ENCODE data around the gene STXBP6. TPM values are rescaled to one million over a fixed set of nuclear protein-coding genes. Genes with fewer than 3 reads are reported as not detected.
"Not testable (repeated sequence)": the region's sequence is repeated elsewhere in the genome, so short reads cannot be mapped to it uniquely, and the experiment has no call there.

STXBP6 gene
- polyA plus RNA-seq, 1 donor from 2014 or later: not detected

GRCh38 chr14:24839617-24840203 lies 210.2 kb downstream of the STXBP6 start:
- Mint-ChIP-seq H3K9me3 (no peaks in the 10 kb centered on the region), H3K4me3 (no peak overlapping the region), H3K4me1 (peaks cover 0 to 1% (median 0%) of the 10 kb centered on the region in 3 donors), H3K36me3 (no peaks in the 10 kb centered on the region), H3K27ac (no peak overlapping the region), H3K27me3 (peaks cover 4% of the 10 kb centered on the region)

- no peaks in the 10 kb centered on the region for H3K36me3 Mint-ChIP-seq
- peaks cover 0 to 1% (median 0%) of the 10 kb centered on the region in 3 donors for H3K4me1 Mint-ChIP-seq
- peaks cover 0 to 2% (median 0%) of the 10 kb centered on the region in 3 donors for H3K9me3 Mint-ChIP-seq
- H3K27ac Mint-ChIP-seq: no peak overlapping the region
- H3K4me3 Mint-ChIP-seq: no peak overlapping the region
- H3K27me3 Mint-ChIP-seq: peaks cover 3% of the 10 kb centered on the region
Observed at GRCh38 chr14:24838945-24839616, 210.9 kb downstream of the STXBP6 start.

DNA sequence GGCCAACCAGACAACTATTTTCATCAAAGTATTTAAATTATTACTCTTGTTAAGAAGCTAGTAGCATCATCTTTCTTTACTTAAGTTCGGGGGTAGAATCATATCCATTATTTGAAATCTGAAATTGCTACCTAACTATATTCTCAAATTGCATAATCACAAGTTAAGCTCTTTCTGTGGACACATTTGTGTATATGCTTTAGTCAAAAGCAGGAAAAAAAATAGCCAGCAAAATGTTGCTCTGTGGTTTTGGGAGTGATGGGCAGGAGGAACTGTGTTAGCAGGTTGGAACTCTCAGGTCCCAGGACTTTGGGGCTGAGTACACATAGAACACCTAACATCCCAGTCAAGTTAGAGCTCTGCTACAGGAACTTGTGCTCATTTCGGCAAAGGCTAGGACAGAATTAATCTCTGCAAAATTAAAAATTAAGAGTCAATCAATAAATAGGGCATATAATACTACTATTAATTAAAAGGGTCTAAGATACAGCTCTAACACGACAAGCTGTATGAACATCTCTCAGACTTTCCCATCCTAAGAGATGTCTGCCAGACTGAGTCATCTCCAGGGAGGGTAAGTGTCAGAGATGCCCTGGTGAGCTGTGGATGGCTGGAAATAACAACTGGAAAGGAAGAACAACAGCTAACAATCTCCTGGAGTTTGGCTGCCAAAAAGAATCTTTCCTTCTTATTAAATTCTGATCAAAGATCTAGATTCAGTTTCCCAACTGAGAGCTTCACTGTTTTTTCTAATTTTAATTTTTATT lies 212.5 kb downstream of the STXBP6 start:
- Mint-ChIP-seq H3K9me3 (peaks cover 0 to 2% (median 0%) of the 10 kb centered on the region in 3 donors), H3K4me3 (no peak overlapping the region), H3K4me1 (no peaks in the 10 kb centered on the region), H3K27ac (no peak overlapping the region), H3K36me3 (no peaks in the 10 kb centered on the region), H3K27me3 (peaks cover 7% of the 10 kb centered on the region)

DNA sequence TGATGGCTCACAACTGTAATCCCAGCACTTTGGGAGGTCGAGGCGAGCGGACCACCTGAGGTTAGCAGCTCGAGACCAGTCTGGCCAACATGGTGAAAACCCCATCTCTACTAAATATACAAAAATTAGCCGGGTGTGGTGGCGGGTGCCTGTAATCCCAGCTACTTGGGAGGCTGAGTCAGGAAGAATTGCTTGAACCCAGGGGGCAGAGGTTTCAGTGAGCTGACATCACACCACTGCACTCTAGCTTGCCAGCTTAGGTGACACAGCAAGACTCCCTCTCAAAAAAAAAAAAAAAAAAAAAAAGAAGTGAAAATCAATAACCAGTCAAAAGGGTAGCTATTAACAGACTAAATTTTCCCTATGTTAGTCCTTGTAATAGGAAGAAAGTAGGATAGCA lies 213.6 kb downstream of the STXBP6 start:
- not testable (repeated sequence) for H3K27ac Mint-ChIP-seq, H3K4me1 Mint-ChIP-seq, H3K27me3 Mint-ChIP-seq, H3K9me3 Mint-ChIP-seq, H3K36me3 Mint-ChIP-seq, H3K4me3 Mint-ChIP-seq

GRCh38 chr14:24834956-24835355 lies 215.0 kb downstream of the STXBP6 start:
- H3K4me1 Mint-ChIP-seq: no peaks in the 10 kb centered on the region
- H3K36me3 Mint-ChIP-seq: no peaks in the 10 kb centered on the region
- H3K4me3 Mint-ChIP-seq: no peak overlapping the region
- H3K9me3 Mint-ChIP-seq: peaks cover 0 to 2% (median 0%) of the 10 kb centered on the region in 3 donors
- peaks cover 7% of the 10 kb centered on the region for H3K27me3 Mint-ChIP-seq
- H3K27ac Mint-ChIP-seq: no peak overlapping the region

DNA sequence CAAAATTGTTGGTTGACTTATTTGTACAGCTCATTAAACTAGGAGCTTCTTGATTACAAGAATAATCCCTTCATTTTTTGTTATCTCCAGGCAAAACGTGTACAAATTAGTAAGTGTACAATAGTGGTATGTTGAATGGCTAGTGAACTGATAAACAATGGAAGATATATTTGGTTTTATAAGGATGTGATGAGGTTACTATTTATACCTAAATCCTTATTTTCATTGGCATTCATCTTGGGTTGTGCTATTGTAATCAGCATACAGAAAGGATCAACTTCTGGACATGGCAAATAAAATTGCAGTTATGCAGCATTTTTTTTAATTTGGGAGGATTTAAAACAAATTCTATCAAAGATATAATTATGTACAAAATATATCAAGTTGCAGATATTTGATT lies 216.6 kb downstream of the STXBP6 start:
- Mint-ChIP-seq H3K27ac (no peak overlapping the region), H3K4me1 (no peaks in the 10 kb centered on the region), H3K27me3 (peaks cover 7% of the 10 kb centered on the region), H3K9me3 (peaks cover 0 to 2% (median 0%) of the 10 kb centered on the region in 3 donors), H3K4me3 (no peak overlapping the region), H3K36me3 (no peaks in the 10 kb centered on the region)

- Mint-ChIP-seq H3K9me3 (peaks cover 0 to 2% (median 0%) of the 10 kb centered on the region in 3 donors), H3K36me3 (no peaks in the 10 kb centered on the region), H3K4me3 (no peak overlapping the region), H3K4me1 (no peaks in the 10 kb centered on the region), H3K27ac (no peak overlapping the region), H3K27me3 (peaks cover 7% of the 10 kb centered on the region)
Observed at GRCh38 chr14:24831677-24832076, 218.3 kb downstream of the STXBP6 start.

DNA sequence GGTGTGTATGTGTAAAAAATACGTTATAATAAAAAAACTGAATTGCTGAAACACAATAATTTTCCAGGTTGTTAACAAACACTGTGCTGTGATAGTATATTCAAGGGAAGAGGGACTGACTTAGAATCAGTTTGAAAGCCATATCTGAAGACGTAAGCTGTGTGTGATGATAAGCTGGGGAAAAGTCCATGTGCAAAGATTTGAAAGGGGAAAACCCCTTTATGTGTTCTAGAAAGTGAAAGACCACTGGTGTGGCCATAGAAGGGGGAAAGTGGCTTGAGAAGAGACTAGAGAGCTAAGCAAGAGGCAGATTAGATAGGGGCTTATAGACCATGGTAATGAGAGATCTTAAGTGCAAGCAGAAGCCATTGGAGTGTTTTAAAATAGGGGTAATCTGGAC lies 220.1 kb downstream of the STXBP6 start:
- H3K4me1 Mint-ChIP-seq: no peaks in the 10 kb centered on the region
- peaks cover 0 to 2% (median 0%) of the 10 kb centered on the region in 3 donors for H3K9me3 Mint-ChIP-seq
- no peaks in the 10 kb centered on the region for H3K36me3 Mint-ChIP-seq
- H3K4me3 Mint-ChIP-seq: no peak overlapping the region
- no peak overlapping the region for H3K27ac Mint-ChIP-seq
- H3K27me3 Mint-ChIP-seq: peaks cover 4% of the 10 kb centered on the region

GRCh38 chr14:24828486-24828885 lies 221.5 kb downstream of the STXBP6 start:
- H3K36me3 Mint-ChIP-seq: no peaks in the 10 kb centered on the region
- H3K27ac Mint-ChIP-seq: no peak overlapping the region
- H3K4me1 Mint-ChIP-seq: no peaks in the 10 kb centered on the region
- no peaks in the 10 kb centered on the region for H3K9me3 Mint-ChIP-seq
- peaks cover 4% of the 10 kb centered on the region for H3K27me3 Mint-ChIP-seq
- H3K4me3 Mint-ChIP-seq: no peak overlapping the region

GRCh38 chr14:24826390-24826789 lies 223.6 kb downstream of the STXBP6 start:
- peaks cover 3% of the 10 kb centered on the region for H3K27me3 Mint-ChIP-seq
- no peaks in the 10 kb centered on the region for H3K9me3 Mint-ChIP-seq
- no peak overlapping the region for H3K27ac Mint-ChIP-seq
- H3K4me1 Mint-ChIP-seq: no peaks in the 10 kb centered on the region
- H3K36me3 Mint-ChIP-seq: no peaks in the 10 kb centered on the region
- H3K4me3 Mint-ChIP-seq: no peak overlapping the region

- no peak overlapping the region for H3K4me3 Mint-ChIP-seq
- H3K4me1 Mint-ChIP-seq: no peaks in the 10 kb centered on the region
- H3K27ac Mint-ChIP-seq: no peak overlapping the region
- peaks cover 2% of the 10 kb centered on the region for H3K36me3 Mint-ChIP-seq
- peaks cover 6% of the 10 kb centered on the region for H3K27me3 Mint-ChIP-seq
- no peaks in the 10 kb centered on the region for H3K9me3 Mint-ChIP-seq
Observed at GRCh38 chr14:24820616-24821015, 229.3 kb downstream of the STXBP6 start.

GRCh38 chr14:24818823-24819341 lies 231.1 kb downstream of the STXBP6 start:
- Mint-ChIP-seq H3K9me3 (no peaks in the 10 kb centered on the region), H3K27ac (no peak overlapping the region), H3K27me3 (peaks cover 6% of the 10 kb centered on the region), H3K4me1 (no peaks in the 10 kb centered on the region), H3K36me3 (peaks cover 2% of the 10 kb centered on the region), H3K4me3 (no peak overlapping the region)

DNA sequence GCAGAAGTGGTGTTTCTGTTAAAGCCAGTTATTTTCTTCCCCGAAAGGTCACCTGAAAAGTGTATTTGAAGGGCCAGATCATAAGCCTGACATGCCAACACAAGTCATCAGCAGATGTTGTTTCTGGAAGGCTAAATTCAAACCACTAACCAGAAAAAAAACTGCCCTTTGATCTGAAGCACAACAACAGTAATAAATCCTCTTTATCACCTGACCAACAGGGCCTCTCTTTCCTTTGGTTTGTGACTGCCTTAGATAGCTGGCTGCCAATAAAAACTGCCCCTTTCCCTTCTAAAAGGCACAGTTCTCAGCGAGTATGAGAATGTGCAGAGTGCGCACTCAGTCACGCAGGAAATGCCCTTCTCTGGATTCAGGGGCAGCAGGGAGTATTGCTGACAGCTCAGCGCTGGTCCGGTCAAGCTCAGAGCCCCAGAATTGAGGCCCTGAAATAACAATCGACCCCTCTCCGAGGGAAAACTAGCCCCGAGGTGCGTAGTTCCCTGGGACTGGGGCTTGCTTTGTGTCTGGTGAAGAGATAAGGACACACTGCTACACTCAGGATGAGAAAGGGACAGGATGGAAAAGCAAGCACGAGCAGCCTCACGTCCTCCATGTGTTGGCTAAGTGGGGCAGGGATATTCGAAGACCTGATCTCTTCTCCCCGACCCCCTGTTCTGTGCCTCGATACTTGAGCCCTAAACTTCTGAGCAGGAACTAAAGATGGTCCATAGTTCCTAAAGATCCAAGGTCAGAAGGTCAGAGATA lies 231.7 kb downstream of the STXBP6 start:
- Mint-ChIP-seq H3K9me3 (no peaks in the 10 kb centered on the region), H3K4me1 (no peaks in the 10 kb centered on the region), H3K36me3 (peaks cover 2% of the 10 kb centered on the region), H3K27me3 (peaks cover 11% of the 10 kb centered on the region), H3K4me3 (no peak overlapping the region), H3K27ac (no peak overlapping the region)

DNA sequence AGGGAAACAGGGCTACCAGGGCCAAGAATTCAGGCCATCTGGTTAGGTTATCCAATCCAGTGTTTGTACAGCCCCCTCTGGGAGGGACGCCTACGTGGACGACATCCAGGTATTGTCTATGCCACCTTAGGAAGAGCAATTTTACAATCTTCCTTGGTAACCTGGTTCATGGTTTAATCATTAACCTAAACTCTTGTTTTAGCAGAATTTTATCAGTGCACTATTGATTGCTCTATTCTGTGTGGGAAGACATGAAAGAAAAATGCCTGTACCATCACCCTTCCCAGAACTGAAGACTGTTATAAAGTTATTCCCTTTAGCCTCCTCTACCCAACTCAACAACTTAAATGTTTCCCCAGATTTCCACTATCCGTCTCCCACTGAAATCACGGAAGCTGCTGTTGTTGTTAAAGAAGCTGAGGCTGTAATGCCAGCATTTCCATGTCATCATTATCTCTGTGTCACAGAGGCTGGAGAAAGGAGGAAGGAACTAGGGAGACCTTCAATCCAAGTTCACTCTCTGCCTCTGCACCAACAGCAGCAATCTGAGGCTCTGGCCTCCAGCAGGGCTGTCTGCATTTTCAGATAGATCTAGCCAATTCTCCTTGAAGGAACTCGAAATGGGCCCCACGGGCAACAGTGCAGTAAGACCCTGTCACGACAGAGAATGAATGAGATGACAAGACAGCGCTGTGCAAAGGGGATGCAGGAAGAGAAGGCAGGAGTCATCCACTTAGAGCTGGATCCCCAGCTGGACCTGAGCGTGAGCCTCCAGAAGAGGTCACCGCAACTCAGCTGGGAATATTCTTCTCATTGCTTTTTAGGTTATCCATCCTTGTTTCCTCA lies 232.5 kb downstream of the STXBP6 start:
- Mint-ChIP-seq H3K4me3 (no peak overlapping the region), H3K36me3 (peaks cover 2% of the 10 kb centered on the region), H3K27ac (no peak overlapping the region), H3K9me3 (no peaks in the 10 kb centered on the region), H3K27me3 (peaks cover 11% of the 10 kb centered on the region), H3K4me1 (no peaks in the 10 kb centered on the region)
